ENCODE data around the gene PTTG1. TPM values are rescaled to one million over a fixed set of nuclear protein-coding genes. Genes with fewer than 3 reads are reported as not detected.
A peak's percentile ranks its signal among the peaks of the same experiment; 100 is the strongest.

Gene PTTG1
- total and polyA plus RNA-seq, 2 of the 4 experiments (the other 2 are of a cell fraction), result 98.6 to 118 TPM

GRCh38 chr5:160419458-160420330, 2.0 kb upstream of the PTTG1 start:
- H3K27ac ChIP-seq (ENCODE audit: insufficient read depth, low read length), result no peak overlapping the region; the same call in 1 of the 2 replicates
- H2BK20ac ChIP-seq (ENCODE audit: low read depth, low read length), result no peak overlapping the region
- H3K23ac ChIP-seq (ENCODE audit: low read depth, low read length), result peak overlapping the region; percentile 84
- DNase-seq (no peak), ATAC-seq (ENCODE audit: low read depth) (peak; percentile 2)
- H4K5ac ChIP-seq (ENCODE audit: low read depth, low read length), result peak overlapping the region; percentile 79; the same call in 1 of the 2 replicates
- WGBS, 2 experiments (ENCODE audit: extremely low coverage in 2 of 2, insufficient read length in 1 of 2), result 75% methylated on average over 1 of the region's 11 CpGs; no CpG with 5 or more reads in 1 of the 2 experiments
- intact Hi-C loops (cut with micrococcal nuclease) (no loop called here), dilution Hi-C loops (cut with HindIII; ENCODE audit: low sequenced_read_pairs, unreplicated experiment) (no loop called here), in situ Hi-C loops (cut with MboI; ENCODE audit: low sequenced_read_pairs) (no loop called here)
- H4K91ac ChIP-seq (ENCODE audit: insufficient read depth, low read depth, low read length), result peak overlapping the region; percentile 46
- no TSS peak for BruUV-seq (replicated peaks)
- peak overlapping the region; percentile 64; the same call in 1 of the 2 replicates for H3K9ac ChIP-seq (ENCODE audit: low read depth, low read length)
- H3K9me1 ChIP-seq (ENCODE audit: insufficient read depth, low read length), result peaks cover 6% of the 10 kb centered on the region; the same call in 1 of the 2 replicates
- peak overlapping the region; percentile 67; the same call in 1 of the 2 replicates for H3K4ac ChIP-seq (ENCODE audit: low read depth, low read length)
- H3K27me3 ChIP-seq (ENCODE audit: control insufficient read depth, insufficient read depth, low read length), result no peaks in the 10 kb centered on the region
- H3K18ac ChIP-seq (ENCODE audit: low read depth, low read length), result peak overlapping the region; percentile 39; the same call in 1 of the 2 replicates
- peak overlapping the region; percentile 76 for H2AFZ ChIP-seq (replicated peaks; ENCODE audit: low read length, poor library complexity)
- no peaks in the 10 kb centered on the region for H3K9me3 ChIP-seq (ENCODE audit: control insufficient read depth, insufficient read depth, low read length)
- H2BK15ac ChIP-seq (ENCODE audit: low read depth, low read length), result peak overlapping the region; percentile 2; the same call in 1 of the 3 replicates
- H3K14ac ChIP-seq (replicated peaks; ENCODE audit: low read depth, low read length), result peak overlapping the region; percentile 91
- no peak overlapping the region for H2AK5ac ChIP-seq (ENCODE audit: low read depth, low read length)
- peaks cover 7% of the 10 kb centered on the region for H3K4me1 ChIP-seq (ENCODE audit: control insufficient read depth, insufficient read depth, low read length)
- H2AK9ac ChIP-seq (replicated peaks; ENCODE audit: low read depth, low read length, poor library complexity), result no peak overlapping the region
- peak overlapping the region; percentile 77 to 96 for H4K8ac ChIP-seq (ENCODE audit: low read depth in 2 of 2, low read length in 2 of 2)
- H3K56ac ChIP-seq (ENCODE audit: extremely low read depth, insufficient read depth, low read length), result peak overlapping the region; percentile 53
- ChIA-PET POLR2A (ENCODE audit: unreplicated experiment) (interaction anchor here (0.6 to 0.7 kb wide), 5 partner anchors 26 to 1409 kb away, joined by 4 to 19 read pairs (median 8); no protein-coding TSS in a partner anchor), CTCF (interaction anchor here (0.6 to 1.2 kb wide), 3 partner anchors 11 to 1131 kb away, joined by 3 to 6 read pairs (median 4); no protein-coding TSS in a partner anchor)
- H4K20me1 ChIP-seq (ENCODE audit: insufficient read depth, low read length), result no peaks in the 10 kb centered on the region
- peak overlapping the region; percentile 89 for H3K4me2 ChIP-seq (ENCODE audit: low read depth, low read length)
- peaks cover 16 to 43% of the 10 kb centered on the region in 2 experiments for H3K79me1 ChIP-seq (ENCODE audit: low read depth in 1 of 2, low read length in 2 of 2)
- H2BK120ac ChIP-seq (ENCODE audit: low read depth, low read length), result 0 out of 2 replicates have a peak overlapping the region, but pooled peaks have one; percentile 55
- TF ChIP-seq MAZ (IDR thresholded peaks at IDR 0.05; ENCODE audit: borderline replicate concordance, low read depth, low read length), result no peak
- no peak for TF ChIP-seq CHD1 (IDR thresholded peaks at IDR 0.05; ENCODE audit: low read depth, low read length)
- TF ChIP-seq FOS (IDR thresholded peaks at IDR 0.05; ENCODE audit: low read depth, low read length), result no peak
- no peak for TF ChIP-seq POLR2A (IDR thresholded peaks at IDR 0.05; ENCODE audit: low read depth, low read length)
- TF ChIP-seq ELK1 (IDR thresholded peaks at IDR 0.05; ENCODE audit: borderline replicate concordance, low read depth, low read length), result no peak
- no peak for TF ChIP-seq CTCF (conservative IDR thresholded peaks at IDR 0.05; ENCODE audit: low read depth, low read length)
- no peak for TF ChIP-seq NFE2L2 (IDR thresholded peaks at IDR 0.05; ENCODE audit: low read depth, low read length)
- no peak for TF ChIP-seq USF2 (IDR thresholded peaks at IDR 0.05; ENCODE audit: low read depth, low read length)
- no peak for TF ChIP-seq CEBPB (IDR thresholded peaks at IDR 0.05; ENCODE audit: low read depth, low read length)
- no peak for TF ChIP-seq RAD21 (IDR thresholded peaks at IDR 0.05; ENCODE audit: low read length)
- TF ChIP-seq RCOR1 (IDR thresholded peaks at IDR 0.05; ENCODE audit: insufficient replicate concordance, low read length), result no peak
- peak overlapping the region; percentile 83 for H2BK5ac ChIP-seq (ENCODE audit: low read depth, low read length, poor library complexity, severe bottlenecking)
- peak overlapping the region; percentile 87 for H3K4me3 ChIP-seq (ENCODE audit: insufficient read depth, low read depth, low read length)
- H3K36me3 ChIP-seq (ENCODE audit: control insufficient read depth, insufficient read depth, low read length), result no peaks in the 10 kb centered on the region; the same call in 1 of the 2 replicates

Data from IMR-90 (cell line).